ENCODE measurements around the gene FAM118A. TPM values are rescaled to one million over a fixed set of nuclear protein-coding genes. Genes with fewer than 3 reads are reported as not detected.
"Not testable (repeated sequence)": the region's sequence is repeated elsewhere in the genome, so short reads cannot be mapped to it uniquely, and the experiment has no call there.

FAM118A gene
- total RNA-seq, 1 donor from 2014 or later: 39.6 TPM

- intact Hi-C loops (cut with micrococcal nuclease): no loop called here
Observed at GRCh38 chr22:45358127-45358526, 48.4 kb downstream of the FAM118A start.

DNA sequence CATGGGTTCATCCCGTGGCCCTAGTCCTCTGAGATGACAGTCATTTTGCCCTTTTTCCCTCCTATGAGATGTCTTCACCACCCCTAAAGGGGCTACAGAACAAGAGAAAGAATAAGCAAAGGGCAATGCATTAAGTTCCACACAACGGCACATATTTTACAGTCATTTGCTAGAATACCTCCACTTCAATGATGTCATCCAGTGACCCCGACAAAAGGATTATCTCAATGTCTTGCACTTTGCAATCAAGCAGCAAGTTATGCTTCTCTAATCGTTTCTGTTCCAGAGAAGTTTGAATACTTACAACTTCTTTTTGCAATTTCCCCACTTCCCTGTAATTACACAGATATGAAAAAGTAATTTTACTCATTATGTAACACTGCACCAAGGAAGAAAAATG is 49.9 kb downstream of the FAM118A start:
- intact Hi-C loops (cut with micrococcal nuclease): no loop called here

- intact Hi-C loops (cut with micrococcal nuclease): no loop called here
Observed at GRCh38 chr22:45366713-45367112, 57.0 kb downstream of the FAM118A start.

DNA sequence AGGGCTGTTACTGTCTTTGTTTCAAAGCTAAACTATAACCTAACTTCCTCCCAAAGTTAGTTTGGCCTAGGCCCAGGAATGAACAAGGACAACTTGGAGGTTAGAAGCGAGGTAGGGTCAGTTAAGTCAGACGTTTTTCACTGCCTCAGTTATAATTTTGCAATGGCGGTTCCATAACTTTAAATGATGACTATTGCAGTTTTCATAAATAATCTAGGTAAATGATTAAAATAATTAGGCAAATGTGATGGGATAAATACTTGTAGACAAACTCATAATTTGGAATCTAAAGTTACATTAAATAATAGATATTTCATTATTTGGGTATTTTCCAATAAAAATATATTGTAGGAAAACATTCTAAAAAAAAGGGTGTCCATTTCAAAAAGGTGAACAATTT is 63.9 kb downstream of the FAM118A start:
- intact Hi-C loops (cut with micrococcal nuclease): not testable (repeated sequence)

GRCh38 chr22:45376009-45376408 is 66.3 kb downstream of the FAM118A start:
- intact Hi-C loops (cut with micrococcal nuclease): no loop called here

GRCh38 chr22:45376703-45377102 is 67.0 kb downstream of the FAM118A start:
- intact Hi-C loops (cut with micrococcal nuclease): no loop called here

DNA sequence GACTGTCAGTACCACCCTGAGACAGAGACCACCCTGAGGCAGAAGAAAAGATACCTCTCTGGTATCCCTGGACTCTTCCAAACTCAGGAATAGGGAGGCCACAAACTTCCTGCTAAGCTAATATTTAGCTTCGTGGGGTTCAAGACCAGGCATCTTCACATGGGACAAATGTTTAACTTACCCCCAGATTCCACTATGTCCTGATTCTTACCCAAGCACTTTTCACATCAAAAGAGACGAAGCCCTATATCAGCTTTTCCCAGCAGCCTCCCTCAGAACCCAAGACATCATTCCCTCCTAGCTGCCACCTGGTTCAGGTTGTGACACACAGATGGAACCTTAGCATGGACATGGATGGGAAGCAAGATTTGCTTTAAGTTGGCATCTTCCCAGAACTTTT is 71.6 kb downstream of the FAM118A start:
- intact Hi-C loops (cut with micrococcal nuclease): no loop called here

GRCh38 chr22:45389546-45389945 is 79.8 kb downstream of the FAM118A start:
- intact Hi-C loops (cut with micrococcal nuclease): no loop called here

Other genes starting within 250 kb of the FAM118A start
- gene NUP50, start 146.0 kb upstream of the FAM118A start, total RNA-seq: 166 and 168 TPM in 2 replicates
- gene KIAA0930, start 69.0 kb upstream of the FAM118A start, total RNA-seq: 16.3 and 18.6 TPM in 2 replicates
- not detected in 2 replicates for gene UPK3A, start 25.0 kb upstream of the FAM118A start, total RNA-seq
- gene SMC1B, start 103.7 kb downstream of the FAM118A start, total RNA-seq: 0.66 and 0.68 TPM in 2 replicates
- 14.0 and 14.1 TPM in 2 replicates for gene RIBC2, start 103.8 kb downstream of the FAM118A start, total RNA-seq
- not detected in 2 replicates for gene FBLN1, start 192.9 kb downstream of the FAM118A start, total RNA-seq